OCI-M2 (cell line): ENCODE data around the gene ABCD3.
"Not testable (repeated sequence)": the region's sequence is repeated elsewhere in the genome, so short reads cannot be mapped to it uniquely, and the experiment has no call there.

ENCODE experiments used
- DNase-seq: peaks from one replicate; lab custom pipeline; 2025; ENCODE audit not compliant: unreplicated experiment; lab: John Stamatoyannopoulos, UW

The ABCD3 gene

DNA sequence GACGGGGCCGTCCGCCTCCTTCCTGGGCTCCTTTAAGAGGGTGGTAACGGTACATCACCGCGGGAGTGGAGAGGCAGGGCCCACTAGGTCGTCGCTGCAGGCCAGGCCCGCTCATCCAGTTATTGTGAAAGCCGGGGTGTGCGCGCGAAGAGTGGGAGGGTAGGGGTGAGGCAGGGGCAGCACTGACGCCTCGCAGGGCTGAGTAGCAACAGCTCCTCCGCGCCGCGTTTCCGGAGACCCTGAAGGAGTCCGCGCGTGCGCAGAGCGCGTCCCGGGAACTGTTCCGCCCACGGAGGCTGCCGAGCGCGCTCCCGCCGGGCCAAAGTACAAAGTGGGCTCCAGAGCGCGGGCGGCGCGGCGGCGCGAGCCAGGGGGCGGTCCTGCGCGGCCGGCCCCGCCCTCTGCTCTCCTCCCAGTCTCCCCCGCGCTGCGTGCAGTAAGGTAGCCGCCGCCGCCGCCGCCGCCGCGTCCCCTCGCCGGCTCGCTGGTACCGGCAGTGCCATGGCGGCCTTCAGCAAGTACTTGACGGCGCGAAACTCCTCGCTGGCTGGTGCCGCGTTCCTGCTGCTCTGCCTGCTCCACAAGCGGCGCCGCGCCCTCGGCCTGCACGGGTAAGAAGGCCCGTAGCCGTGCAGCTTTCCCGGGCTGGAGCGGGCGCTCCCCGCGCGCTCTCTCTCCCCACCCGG is at the start of gene ABCD3:
Gene ABCD3, plus strand, starts transcription at position 412 of the 686 bp plus-strand sequence. Its CDS starts 90 bp downstream, at position 502.
- peak; percentile 72 for DNase-seq

GRCh38 chr1:94372771-94373170 is 45.4 kb upstream of the ABCD3 start:
- DNase-seq, result not testable (repeated sequence)

- DNase-seq, result not testable (repeated sequence)
Measured at GRCh38 chr1:94373311-94373710, 44.9 kb upstream of the ABCD3 start.

GRCh38 chr1:94375666-94376065 is 42.5 kb upstream of the ABCD3 start:
- not testable (repeated sequence) for DNase-seq

DNA sequence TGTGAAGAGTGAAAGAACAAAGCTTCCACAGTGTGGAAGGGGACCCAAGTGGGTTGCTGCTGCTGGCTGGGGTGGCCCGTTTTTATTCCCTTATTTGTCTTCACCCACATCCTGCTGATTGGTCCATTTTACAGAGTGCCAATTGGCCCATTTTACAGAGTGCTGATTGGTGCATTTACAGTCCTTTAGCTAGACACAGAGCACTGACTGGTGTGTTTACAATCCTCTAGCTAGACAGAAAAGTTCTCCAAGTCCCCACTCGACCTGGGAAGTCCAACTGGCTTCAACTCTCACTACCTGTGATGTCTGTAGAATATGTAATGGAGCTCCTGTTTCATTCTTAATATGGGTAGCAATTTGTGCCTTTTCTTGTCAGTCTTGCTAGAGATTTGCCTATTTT is 39.7 kb upstream of the ABCD3 start:
- DNase-seq, result not testable (repeated sequence)

GRCh38 chr1:94379615-94380014 is 38.6 kb upstream of the ABCD3 start:
- no peak for DNase-seq

DNA sequence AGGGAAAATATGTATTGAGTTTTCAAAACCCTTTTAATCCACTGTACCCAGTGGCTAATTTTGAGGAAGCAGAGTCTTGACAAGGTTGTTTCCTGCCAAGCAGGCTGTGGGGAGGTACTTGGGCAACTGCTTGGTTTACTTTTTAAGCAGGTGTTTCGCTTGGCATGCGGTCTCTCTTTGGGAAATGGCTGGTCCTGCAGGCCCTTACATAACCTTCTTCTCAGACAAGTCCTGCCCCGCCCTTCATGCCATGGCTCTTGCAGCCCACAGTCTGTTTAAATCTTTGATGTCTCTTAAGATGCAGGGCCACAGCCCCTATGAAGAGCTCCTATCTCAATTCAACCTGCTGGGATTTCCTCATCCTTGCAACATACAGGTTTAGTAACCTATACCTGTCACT is 36.0 kb upstream of the ABCD3 start:
- DNase-seq, result no peak

GRCh38 chr1:94383966-94384408 is 34.2 kb upstream of the ABCD3 start:
- DNase-seq, result no peak

DNA sequence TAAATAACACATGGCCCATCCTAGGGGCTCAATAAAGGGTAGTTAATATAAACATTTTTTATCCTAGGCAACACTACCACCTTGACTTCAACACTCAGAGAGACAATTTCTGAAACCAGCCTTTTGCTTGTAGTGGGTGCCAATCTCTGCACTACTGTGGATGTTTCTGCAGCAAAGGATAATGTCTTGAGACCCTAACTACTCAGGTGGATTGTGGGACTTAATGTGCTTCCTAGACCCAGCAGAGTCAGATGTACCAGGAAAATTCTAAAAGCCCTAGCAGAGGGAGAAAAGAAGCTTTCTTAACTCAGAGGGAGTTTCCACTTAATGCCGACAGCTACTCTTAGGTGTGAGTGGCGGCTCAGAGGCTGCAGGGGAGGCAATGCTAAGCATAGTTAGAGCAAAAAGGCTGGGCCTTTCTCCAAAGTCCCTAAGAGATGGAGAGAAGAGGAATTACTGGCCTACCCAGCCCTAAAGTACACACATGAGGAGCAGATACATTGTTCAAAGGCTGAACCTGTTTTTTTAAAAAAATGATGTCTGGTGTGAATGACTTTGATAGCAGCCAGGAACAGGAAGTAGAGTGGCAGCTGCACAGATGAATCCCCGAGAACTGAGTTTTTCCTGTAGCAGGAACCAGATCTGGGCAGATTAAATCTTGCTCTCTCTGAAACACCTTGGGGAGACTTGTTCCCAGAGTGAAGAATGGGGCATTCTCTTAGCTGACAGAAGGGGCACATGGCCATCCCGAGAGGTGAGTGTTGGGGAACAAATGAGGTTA is 33.5 kb upstream of the ABCD3 start:
- no peak for DNase-seq

DNA sequence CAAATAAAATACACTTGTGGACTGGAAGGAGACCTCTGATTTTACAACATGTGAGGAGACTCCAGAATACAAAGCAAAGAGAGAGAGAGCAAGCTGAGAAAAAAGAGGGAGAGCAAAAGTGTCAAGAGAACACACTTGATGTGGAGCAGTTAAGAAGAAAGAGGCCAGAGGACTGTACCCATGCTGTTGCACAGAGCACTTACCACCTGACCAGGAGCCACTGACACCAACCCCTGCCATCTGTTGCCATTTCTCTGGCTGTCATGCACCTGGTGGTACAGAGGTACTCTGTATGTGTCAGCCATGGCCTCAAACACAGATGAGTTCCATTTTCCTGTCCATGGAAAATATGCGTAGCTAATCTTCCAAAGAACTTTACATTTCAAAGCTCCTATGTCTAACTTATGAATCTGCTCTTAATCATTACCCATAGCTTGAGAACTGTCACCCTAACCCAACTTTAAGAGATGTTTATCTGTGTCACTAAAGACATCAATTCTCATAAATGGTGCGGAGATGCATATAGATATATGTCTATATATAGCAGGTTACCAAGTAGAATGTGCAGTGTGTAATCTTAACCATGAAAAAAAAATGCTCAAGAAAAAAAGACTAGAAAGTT is 32.8 kb upstream of the ABCD3 start:
- DNase-seq, result no peak

- no peak for DNase-seq
Measured at GRCh38 chr1:94389298-94389697, 28.9 kb upstream of the ABCD3 start.

- DNase-seq, result no peak
Measured at GRCh38 chr1:94394247-94394646, 23.9 kb upstream of the ABCD3 start.

- no peak for DNase-seq
Measured at GRCh38 chr1:94395231-94395630, 23.0 kb upstream of the ABCD3 start.

DNA sequence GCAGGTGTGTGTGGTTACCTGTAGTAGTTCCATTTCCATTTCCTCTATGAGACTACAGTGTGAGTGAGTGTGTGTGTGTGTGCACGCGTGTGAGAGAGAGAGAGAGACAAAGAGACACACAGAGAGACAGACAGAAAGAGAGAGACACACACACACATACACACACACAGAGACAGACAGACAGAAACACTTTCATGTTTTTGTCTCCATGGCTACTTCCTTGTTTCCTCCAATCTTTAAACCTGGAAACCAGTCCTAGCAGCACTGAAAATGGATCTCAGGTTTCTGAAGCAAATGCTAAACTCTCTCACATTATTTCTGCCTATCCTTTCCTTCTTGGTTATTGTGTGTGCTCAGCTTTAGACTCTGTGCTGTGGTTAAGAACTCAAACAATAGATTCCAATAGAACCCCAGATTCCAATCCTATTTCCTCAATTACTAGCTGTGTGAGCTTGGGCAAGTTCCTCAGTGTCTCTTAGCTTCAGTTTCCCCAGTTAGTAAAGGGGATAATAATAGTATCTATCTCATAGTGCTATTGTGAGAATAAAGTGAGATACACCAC is 22.4 kb upstream of the ABCD3 start:
- DNase-seq, result no peak

DNA sequence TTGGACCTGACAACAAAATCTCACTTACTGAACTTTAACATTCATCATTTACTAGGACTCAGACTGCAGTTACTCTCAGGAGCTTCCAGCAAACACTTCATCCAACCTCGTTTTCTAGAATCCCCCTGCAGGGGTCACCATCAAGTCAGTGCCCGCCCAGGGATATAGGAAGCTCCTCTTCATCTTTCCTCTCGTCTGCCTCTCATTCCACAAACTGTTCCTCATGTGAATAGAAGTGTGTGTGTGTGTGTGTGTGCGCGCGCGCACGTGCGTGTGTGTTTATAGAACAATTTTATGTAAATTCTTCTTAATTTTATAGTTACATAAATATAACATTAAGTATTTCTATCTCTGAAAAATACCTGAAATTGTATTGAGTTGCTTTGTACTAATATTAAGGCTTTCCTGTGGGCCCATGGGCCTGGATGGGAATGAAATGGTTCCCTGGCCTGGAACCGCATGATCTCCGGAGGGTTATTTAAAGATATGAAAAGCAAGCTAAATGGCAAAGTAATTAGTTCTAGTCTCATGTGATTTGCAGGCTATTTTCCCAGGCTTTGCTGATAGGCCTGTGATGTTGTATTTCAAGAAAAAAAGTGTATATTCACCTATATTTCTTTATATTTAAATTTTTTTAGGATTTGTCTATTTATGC is 21.7 kb upstream of the ABCD3 start:
- no peak for DNase-seq

DNA sequence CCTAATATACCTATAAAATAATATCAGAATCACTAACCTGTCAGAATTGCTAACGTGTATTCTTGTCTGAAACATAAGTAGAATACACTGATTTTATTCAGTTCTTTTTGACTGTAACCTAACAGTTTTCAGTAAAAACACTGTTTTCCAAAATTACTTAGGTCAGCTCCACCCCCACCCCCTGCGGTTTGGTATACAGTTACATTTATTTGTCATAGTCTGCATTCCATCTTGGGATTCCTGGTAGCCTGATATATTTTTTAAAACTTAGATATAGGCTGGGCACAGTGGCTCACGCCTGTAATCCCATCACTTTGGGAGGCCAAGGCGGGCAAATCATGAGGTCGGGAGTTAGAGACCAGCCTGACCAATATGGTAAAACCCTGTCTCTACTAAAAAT is 19.8 kb upstream of the ABCD3 start:
- DNase-seq, result no peak

GRCh38 chr1:94399453-94399852 is 18.7 kb upstream of the ABCD3 start:
- no peak for DNase-seq

DNA sequence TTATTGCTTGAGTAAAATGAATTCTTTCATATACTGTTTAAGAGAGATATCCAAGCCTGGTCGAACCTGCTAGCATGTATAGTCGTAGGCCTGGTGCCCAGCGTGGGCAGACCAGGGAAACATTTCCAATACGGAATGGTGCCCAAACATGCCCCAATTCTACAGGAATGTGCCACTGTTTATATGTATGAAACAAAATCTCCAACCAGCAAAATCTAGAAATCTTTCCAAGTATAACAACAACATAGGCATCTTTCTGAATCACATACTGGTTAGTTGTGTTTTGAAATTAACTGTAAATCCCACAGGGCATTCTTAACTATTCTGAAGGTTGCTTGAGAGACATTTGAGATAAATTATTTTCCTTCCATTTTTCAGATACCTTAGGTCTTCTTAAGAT is 17.0 kb upstream of the ABCD3 start:
- DNase-seq, result no peak

DNA sequence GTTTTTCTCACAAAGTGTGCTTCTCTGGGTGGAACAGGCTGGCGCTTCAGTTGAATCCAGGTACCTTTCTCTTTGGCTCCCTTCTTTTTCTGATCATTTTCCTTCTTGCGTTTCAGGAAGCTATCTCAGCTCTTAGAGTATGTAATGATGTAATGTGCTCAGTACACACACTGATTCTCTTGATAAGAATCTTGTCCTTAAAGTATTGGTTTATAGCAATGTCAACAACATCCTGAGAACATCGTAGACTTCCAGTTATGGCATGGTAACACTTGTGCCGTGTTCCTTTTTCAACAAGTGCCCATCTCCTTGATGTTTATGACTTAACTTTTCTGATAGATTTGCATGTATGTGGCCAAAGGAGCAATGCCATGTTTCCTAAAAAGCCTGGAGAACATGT is 11.7 kb upstream of the ABCD3 start:
- no peak for DNase-seq

DNA sequence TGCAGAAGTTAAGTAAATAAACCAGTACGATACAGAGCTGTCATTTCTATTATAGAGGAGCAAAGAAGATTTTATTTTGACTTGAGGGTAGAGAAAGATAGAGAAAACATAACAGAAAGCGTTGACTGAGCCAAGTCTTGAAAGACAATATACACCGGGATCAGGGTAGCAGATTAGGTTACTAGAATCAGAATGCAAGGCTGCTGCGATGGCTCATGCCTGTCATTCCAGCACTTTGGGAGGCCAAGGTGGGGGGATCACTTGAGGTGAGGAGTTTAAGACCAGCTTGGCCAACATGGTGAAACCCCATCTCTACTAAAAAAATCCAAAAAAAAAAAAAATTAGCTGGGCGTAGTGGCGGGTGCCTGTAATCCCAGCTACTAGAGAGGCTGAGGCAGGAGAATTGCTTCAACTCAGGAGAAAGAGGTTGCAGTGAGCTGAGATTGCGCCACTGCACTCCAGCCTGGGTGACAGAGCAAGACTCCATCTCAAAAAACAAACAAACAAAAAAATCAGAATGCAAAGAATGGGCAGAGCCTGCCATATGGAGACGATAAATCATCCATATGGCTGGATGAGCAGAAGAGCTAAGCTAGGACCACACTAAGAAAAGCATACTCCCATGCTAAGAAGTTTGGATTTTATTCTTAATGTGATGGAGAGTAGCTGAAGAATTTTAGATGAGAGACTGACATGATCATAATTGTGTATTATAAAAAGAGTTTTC is 9.9 kb upstream of the ABCD3 start:
- no peak for DNase-seq

- no peak for DNase-seq
Measured at GRCh38 chr1:94411237-94411636, 7.0 kb upstream of the ABCD3 start.
